HL-60 (cell line): ENCODE data around the gene PWWP2B.

Experiments used
- CTCF ChIP-seq: IDR thresholded peaks from one replicate; pipeline ENCODE4 v1.5.1; 2011; ENCODE audit warnings: low read length, control low read depth, inconsistent platforms; ENCODE audit not compliant: insufficient read depth
- POLR2AphosphoS5 ChIP-seq: IDR thresholded peaks from 2 replicates; pipeline ENCODE4 v1.6.1; 2012; ENCODE audit warnings: low read depth

GRCh38 chr10:132451506-132452215 lies 54.7 kb downstream of the PWWP2B start:
- TF ChIP-seq CTCF (no peak), POLR2AphosphoS5 (no peak)
